ENCODE results near the gene SMIM43. TPM values are rescaled to one million over a fixed set of nuclear protein-coding genes. Genes with fewer than 3 reads are reported as not detected.

The SMIM43 gene
- total RNA-seq, 1 experiment from 2014 or later: 0.33 TPM

DNA sequence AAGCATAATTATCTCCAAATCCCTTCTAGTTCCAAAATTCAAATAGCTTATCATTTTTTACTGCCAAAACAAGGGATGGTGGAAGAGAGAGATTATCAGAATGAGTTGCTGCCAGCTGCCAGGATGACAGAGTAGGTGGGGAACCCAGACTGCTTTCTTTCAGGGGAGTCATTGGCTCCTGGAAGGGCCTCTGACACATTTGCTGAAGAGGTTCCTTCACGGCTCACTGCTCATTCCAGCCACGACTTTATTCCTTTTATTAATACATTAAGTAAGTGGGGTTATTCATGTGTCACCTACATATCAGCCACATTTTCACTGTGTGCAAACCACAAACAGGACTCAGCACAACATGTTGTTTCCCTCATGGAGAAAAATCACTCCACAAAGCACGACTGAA is 12.7 kb upstream of the SMIM43 start:
- Mint-ChIP-seq H3K4me3 (no peak overlapping the region), H3K4me1 (peaks cover 9% of the 10 kb centered on the region), H3K9me3 (no peaks in the 10 kb centered on the region), H3K27ac (no peak overlapping the region), H3K27me3 (ENCODE audit: low read depth) (peaks cover 4% of the 10 kb centered on the region; the same call in 1 of the 2 replicates), H3K36me3 (no peaks in the 10 kb centered on the region)
- DNase-seq (ENCODE audit: low spot score): no peak
- POLR2A ChIA-PET: no interaction called here
- ATAC-seq: no peak
- TF ChIP-seq ELF4 (CRISPR knock-in tag; IDR thresholded peaks at IDR 0.05; ENCODE audit: low read depth): no peak
- no peak for TF ChIP-seq ZNF317 (CRISPR knock-in tag; IDR thresholded peaks at IDR 0.05; ENCODE audit: borderline replicate concordance, low read depth)
- no peak for TF ChIP-seq SMAD4 (CRISPR knock-in tag; IDR thresholded peaks at IDR 0.05)
- TF ChIP-seq TEAD4 (CRISPR knock-in tag; IDR thresholded peaks at IDR 0.05): no peak
- TF ChIP-seq, protein P1, sequence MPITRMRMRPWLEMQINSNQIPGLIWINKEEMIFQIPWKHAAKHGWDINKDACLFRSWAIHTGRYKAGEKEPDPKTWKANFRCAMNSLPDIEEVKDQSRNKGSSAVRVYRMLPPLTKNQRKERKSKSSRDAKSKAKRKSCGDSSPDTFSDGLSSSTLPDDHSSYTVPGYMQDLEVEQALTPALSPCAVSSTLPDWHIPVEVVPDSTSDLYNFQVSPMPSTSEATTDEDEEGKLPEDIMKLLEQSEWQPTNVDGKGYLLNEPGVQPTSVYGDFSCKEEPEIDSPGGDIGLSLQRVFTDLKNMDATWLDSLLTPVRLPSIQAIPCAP (CRISPR knock-in tag; IDR thresholded peaks at IDR 0.05): no peak
- TF ChIP-seq SOX15 (CRISPR knock-in tag; IDR thresholded peaks at IDR 0.05): no peak
- TF ChIP-seq TP53 (CRISPR knock-in tag; IDR thresholded peaks at IDR 0.05): no peak
- TF ChIP-seq, protein P2, sequence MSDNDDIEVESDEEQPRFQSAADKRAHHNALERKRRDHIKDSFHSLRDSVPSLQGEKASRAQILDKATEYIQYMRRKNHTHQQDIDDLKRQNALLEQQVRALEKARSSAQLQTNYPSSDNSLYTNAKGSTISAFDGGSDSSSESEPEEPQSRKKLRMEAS (CRISPR knock-in tag; IDR thresholded peaks at IDR 0.05): no peak
- TF ChIP-seq, protein P3, sequence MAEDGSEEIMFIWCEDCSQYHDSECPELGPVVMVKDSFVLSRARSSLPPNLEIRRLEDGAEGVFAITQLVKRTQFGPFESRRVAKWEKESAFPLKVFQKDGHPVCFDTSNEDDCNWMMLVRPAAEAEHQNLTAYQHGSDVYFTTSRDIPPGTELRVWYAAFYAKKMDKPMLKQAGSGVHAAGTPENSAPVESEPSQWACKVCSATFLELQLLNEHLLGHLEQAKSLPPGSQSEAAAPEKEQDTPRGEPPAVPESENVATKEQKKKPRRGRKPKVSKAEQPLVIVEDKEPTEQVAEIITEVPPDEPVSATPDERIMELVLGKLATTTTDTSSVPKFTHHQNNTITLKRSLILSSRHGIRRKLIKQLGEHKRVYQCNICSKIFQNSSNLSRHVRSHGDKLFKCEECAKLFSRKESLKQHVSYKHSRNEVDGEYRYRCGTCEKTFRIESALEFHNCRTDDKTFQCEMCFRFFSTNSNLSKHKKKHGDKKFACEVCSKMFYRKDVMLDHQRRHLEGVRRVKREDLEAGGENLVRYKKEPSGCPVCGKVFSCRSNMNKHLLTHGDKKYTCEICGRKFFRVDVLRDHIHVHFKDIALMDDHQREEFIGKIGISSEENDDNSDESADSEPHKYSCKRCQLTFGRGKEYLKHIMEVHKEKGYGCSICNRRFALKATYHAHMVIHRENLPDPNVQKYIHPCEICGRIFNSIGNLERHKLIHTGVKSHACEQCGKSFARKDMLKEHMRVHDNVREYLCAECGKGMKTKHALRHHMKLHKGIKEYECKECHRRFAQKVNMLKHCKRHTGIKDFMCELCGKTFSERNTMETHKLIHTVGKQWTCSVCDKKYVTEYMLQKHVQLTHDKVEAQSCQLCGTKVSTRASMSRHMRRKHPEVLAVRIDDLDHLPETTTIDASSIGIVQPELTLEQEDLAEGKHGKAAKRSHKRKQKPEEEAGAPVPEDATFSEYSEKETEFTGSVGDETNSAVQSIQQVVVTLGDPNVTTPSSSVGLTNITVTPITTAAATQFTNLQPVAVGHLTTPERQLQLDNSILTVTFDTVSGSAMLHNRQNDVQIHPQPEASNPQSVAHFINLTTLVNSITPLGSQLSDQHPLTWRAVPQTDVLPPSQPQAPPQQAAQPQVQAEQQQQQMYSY (CRISPR knock-in tag; IDR thresholded peaks at IDR 0.05): no peak
- TF ChIP-seq NR3C1 (CRISPR knock-in tag; conservative IDR thresholded peaks at IDR 0.05; ENCODE audit: low read depth): no peak
- TF ChIP-seq, protein P4, sequence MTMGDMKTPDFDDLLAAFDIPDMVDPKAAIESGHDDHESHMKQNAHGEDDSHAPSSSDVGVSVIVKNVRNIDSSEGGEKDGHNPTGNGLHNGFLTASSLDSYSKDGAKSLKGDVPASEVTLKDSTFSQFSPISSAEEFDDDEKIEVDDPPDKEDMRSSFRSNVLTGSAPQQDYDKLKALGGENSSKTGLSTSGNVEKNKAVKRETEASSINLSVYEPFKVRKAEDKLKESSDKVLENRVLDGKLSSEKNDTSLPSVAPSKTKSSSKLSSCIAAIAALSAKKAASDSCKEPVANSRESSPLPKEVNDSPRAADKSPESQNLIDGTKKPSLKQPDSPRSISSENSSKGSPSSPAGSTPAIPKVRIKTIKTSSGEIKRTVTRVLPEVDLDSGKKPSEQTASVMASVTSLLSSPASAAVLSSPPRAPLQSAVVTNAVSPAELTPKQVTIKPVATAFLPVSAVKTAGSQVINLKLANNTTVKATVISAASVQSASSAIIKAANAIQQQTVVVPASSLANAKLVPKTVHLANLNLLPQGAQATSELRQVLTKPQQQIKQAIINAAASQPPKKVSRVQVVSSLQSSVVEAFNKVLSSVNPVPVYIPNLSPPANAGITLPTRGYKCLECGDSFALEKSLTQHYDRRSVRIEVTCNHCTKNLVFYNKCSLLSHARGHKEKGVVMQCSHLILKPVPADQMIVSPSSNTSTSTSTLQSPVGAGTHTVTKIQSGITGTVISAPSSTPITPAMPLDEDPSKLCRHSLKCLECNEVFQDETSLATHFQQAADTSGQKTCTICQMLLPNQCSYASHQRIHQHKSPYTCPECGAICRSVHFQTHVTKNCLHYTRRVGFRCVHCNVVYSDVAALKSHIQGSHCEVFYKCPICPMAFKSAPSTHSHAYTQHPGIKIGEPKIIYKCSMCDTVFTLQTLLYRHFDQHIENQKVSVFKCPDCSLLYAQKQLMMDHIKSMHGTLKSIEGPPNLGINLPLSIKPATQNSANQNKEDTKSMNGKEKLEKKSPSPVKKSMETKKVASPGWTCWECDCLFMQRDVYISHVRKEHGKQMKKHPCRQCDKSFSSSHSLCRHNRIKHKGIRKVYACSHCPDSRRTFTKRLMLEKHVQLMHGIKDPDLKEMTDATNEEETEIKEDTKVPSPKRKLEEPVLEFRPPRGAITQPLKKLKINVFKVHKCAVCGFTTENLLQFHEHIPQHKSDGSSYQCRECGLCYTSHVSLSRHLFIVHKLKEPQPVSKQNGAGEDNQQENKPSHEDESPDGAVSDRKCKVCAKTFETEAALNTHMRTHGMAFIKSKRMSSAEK (CRISPR knock-in tag; IDR thresholded peaks at IDR 0.05; ENCODE audit: borderline replicate concordance): no peak
- CTCF ChIA-PET: no interaction called here

DNA sequence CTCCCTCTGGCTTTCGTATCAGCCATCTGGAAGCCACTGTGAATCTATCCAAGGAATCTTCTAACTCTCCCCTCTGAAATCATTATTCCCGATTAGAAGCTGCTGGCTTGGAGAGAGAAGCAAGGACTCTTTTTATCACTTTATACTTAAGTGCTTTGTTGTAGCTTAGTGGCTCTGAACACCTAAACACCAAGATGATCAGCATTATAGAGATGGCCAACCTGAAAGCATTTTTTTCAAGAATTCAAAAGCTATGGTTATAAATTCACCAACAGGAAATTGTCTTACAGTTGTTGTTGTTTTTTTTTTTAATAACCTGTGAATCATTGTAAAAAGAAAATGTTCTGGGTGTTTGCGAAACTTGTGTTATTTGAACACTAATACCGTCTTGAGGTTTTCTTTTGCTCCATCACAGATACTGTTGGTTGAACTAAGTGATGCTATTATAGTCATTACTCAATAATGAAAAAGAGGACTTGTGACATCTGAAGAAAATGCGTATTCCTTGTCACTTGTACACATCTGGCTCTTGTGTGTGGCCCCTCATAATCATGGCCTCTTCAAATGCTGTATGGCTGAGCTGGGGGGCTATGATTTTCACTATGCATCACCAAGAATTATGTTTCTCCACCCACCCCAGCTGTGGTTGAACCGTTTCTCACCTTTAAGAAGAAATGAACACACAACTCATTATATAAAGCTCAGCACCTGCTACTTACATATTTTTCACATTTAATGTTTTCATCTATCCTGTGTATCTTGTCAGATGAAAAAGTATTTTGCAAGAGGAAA is 11.8 kb upstream of the SMIM43 start:
- no peaks in the 10 kb centered on the region for H3K9me3 Mint-ChIP-seq
- H3K27me3 Mint-ChIP-seq (ENCODE audit: low read depth): peaks cover 7% of the 10 kb centered on the region; the same call in 1 of the 2 replicates
- no peak for ATAC-seq
- ChIA-PET CTCF (no interaction called here), POLR2A (no interaction called here)
- DNase-seq (ENCODE audit: low spot score): no peak
- H3K27ac Mint-ChIP-seq: no peak overlapping the region
- H3K4me3 Mint-ChIP-seq: no peak overlapping the region
- TF ChIP-seq, protein P5, sequence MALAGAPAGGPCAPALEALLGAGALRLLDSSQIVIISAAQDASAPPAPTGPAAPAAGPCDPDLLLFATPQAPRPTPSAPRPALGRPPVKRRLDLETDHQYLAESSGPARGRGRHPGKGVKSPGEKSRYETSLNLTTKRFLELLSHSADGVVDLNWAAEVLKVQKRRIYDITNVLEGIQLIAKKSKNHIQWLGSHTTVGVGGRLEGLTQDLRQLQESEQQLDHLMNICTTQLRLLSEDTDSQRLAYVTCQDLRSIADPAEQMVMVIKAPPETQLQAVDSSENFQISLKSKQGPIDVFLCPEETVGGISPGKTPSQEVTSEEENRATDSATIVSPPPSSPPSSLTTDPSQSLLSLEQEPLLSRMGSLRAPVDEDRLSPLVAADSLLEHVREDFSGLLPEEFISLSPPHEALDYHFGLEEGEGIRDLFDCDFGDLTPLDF (CRISPR knock-in tag; IDR thresholded peaks at IDR 0.05): no peak
- TF ChIP-seq ZNF423 (CRISPR knock-in tag; IDR thresholded peaks at IDR 0.05) (no peak), EMX1 (CRISPR knock-in tag; IDR thresholded peaks at IDR 0.05) (no peak), OVOL2 (CRISPR knock-in tag; IDR thresholded peaks at IDR 0.05; ENCODE audit: borderline replicate concordance) (no peak), ATF1 (CRISPR knock-in tag; IDR thresholded peaks at IDR 0.05) (no peak), TEAD1 (CRISPR knock-in tag; IDR thresholded peaks at IDR 0.05) (no peak)
- TF ChIP-seq, protein P6, sequence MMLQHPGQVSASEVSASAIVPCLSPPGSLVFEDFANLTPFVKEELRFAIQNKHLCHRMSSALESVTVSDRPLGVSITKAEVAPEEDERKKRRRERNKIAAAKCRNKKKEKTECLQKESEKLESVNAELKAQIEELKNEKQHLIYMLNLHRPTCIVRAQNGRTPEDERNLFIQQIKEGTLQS (CRISPR knock-in tag; conservative IDR thresholded peaks at IDR 0.05): no peak
- TF ChIP-seq, protein P7, sequence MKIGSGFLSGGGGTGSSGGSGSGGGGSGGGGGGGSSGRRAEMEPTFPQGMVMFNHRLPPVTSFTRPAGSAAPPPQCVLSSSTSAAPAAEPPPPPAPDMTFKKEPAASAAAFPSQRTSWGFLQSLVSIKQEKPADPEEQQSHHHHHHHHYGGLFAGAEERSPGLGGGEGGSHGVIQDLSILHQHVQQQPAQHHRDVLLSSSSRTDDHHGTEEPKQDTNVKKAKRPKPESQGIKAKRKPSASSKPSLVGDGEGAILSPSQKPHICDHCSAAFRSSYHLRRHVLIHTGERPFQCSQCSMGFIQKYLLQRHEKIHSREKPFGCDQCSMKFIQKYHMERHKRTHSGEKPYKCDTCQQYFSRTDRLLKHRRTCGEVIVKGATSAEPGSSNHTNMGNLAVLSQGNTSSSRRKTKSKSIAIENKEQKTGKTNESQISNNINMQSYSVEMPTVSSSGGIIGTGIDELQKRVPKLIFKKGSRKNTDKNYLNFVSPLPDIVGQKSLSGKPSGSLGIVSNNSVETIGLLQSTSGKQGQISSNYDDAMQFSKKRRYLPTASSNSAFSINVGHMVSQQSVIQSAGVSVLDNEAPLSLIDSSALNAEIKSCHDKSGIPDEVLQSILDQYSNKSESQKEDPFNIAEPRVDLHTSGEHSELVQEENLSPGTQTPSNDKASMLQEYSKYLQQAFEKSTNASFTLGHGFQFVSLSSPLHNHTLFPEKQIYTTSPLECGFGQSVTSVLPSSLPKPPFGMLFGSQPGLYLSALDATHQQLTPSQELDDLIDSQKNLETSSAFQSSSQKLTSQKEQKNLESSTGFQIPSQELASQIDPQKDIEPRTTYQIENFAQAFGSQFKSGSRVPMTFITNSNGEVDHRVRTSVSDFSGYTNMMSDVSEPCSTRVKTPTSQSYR (CRISPR knock-in tag; IDR thresholded peaks at IDR 0.05): no peak
- TF ChIP-seq, protein P8, sequence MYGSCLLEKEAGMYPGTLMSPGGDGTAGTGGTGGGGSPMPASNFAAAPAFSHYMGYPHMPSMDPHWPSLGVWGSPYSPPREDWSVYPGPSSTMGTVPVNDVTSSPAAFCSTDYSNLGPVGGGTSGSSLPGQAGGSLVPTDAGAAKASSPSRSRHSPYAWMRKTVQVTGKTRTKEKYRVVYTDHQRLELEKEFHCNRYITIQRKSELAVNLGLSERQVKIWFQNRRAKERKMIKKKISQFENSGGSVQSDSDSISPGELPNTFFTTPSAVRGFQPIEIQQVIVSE (CRISPR knock-in tag; IDR thresholded peaks at IDR 0.05; ENCODE audit: borderline replicate concordance): no peak
- H3K4me1 Mint-ChIP-seq: peaks cover 9% of the 10 kb centered on the region
- no peaks in the 10 kb centered on the region for H3K36me3 Mint-ChIP-seq
